ENCODE data around the gene SAMHD1. TPM values are rescaled to one million over a fixed set of nuclear protein-coding genes. Genes with fewer than 3 reads are reported as not detected.
"Not testable (repeated sequence)": the region's sequence is repeated elsewhere in the genome, so short reads cannot be mapped to it uniquely, and the experiment has no call there.

The SAMHD1 gene
- total and polyA plus RNA-seq, 2 donors (not counting 3 experiments of a cell fraction or from before 2014, with no cell fraction given): 13.7 to 27.5 TPM

DNA sequence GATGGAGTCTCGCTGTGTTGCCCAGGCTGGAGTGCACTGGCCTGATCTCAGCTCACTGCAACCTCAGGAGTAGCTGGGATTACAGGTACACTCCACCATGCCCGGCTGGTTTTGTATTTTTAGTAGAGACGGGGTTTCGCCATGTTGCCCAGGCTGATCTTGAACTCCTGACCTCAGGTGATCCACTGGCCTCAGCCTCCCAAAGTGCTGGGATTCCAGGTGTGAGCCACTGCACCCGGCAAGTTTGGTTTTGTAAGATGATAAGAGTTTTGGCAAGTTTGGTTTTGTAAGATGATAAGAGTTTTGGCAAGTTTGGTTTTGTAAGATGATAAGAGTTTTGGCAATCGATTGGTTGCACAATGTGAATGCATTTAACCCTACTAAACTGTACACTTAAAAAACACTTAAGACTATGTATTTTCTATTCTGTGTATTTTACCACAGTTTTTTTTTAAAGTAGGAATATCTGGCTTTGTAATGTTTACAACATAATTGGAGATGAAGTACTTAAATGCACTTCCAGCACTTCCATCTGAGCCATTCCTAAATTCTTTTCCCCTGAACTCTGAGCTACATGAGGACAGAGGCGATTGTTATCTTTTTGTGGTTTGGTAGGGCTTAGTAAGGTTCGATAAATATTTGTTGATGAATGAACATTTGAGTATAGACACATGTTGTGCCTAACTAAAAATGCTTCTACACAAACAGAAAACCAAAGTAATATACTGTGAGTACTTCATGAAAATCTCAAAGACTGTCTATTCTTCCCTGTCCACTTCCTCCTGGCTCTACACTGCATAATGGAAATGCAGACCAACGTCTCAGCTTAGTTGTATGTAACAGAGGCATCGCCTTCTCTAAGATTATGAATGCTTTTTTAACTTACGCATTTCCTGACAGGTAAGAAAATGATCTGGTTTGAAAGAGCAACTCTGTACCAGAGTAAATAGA lies 18.8 kb downstream of the SAMHD1 start:
- no peaks in the 10 kb centered on the region for H3K9me3 ChIP-seq (replicated peaks; ENCODE audit: control insufficient read depth, insufficient read depth, low read length)
- H3K4me3 ChIP-seq (replicated peaks in 1 of 3; ENCODE audit: insufficient read depth in 1 of 3, low read depth in 1 of 3, low read length in 3 of 3): no peak overlapping the region
- intact Hi-C loops (cut with micrococcal nuclease): no loop called here
- H3K79me2 ChIP-seq (ENCODE audit: control insufficient read depth, insufficient read depth, low read length): no peaks in the 10 kb centered on the region
- no peak for FAIRE-seq
- H4K20me1 ChIP-seq (replicated peaks; ENCODE audit: control insufficient read depth, extremely low read depth, insufficient read depth, low read length): no peaks in the 10 kb centered on the region
- H3K4me2 ChIP-seq (ENCODE audit: insufficient read depth, low read length): no peak overlapping the region
- no peak overlapping the region for H2AFZ ChIP-seq (ENCODE audit: low read depth, low read length)
- dilution Hi-C loops (cut with MboI; ENCODE audit: extremely low pct_ligation_motif_present, low sequenced_read_pairs): no loop called here
- no peaks in the 10 kb centered on the region for H3K4me1 ChIP-seq (ENCODE audit: control insufficient read depth, extremely low read depth, insufficient read depth, low read length)
- H3K27ac ChIP-seq (ENCODE audit: insufficient read depth, low read depth, low read length): no peak overlapping the region
- ChIA-PET POLR2A (no interaction called here), CTCF (interaction anchor here (0.6 to 5.2 kb wide), 2 partner anchors 13 to 106 kb away, joined by 3 to 23 read pairs; no protein-coding TSS in a partner anchor)
- BruUV-seq (replicated peaks): no TSS peak
- TF ChIP-seq GATA2 (IDR thresholded peaks at IDR 0.05; ENCODE audit: insufficient read depth, insufficient read length, low read depth, low read length): no peak
- no peak for TF ChIP-seq POLR2AphosphoS5 (IDR thresholded peaks at IDR 0.05; ENCODE audit: insufficient read depth, low read depth, low read length)
- no peak for TF ChIP-seq JUN (IDR thresholded peaks at IDR 0.05; ENCODE audit: borderline replicate concordance, insufficient read depth, insufficient read length, low read depth)
- TF ChIP-seq POLR2A (IDR thresholded peaks at IDR 0.05; ENCODE audit: low read depth, low read length): no peak
- TF ChIP-seq EZH2 (IDR thresholded peaks at IDR 0.05; ENCODE audit: borderline replicate concordance, low read depth, low read length, severe bottlenecking): no peak
- TF ChIP-seq, protein P1, sequence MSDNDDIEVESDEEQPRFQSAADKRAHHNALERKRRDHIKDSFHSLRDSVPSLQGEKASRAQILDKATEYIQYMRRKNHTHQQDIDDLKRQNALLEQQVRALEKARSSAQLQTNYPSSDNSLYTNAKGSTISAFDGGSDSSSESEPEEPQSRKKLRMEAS (IDR thresholded peaks at IDR 0.05; ENCODE audit: insufficient read depth, insufficient read length): no peak
- no peak for TF ChIP-seq FOS (IDR thresholded peaks at IDR 0.05; ENCODE audit: borderline replicate concordance, insufficient read depth, low read length)
- TF ChIP-seq MYC (IDR thresholded peaks at IDR 0.05; ENCODE audit: low read depth, low read length): no peak
- TF ChIP-seq, protein P2, sequence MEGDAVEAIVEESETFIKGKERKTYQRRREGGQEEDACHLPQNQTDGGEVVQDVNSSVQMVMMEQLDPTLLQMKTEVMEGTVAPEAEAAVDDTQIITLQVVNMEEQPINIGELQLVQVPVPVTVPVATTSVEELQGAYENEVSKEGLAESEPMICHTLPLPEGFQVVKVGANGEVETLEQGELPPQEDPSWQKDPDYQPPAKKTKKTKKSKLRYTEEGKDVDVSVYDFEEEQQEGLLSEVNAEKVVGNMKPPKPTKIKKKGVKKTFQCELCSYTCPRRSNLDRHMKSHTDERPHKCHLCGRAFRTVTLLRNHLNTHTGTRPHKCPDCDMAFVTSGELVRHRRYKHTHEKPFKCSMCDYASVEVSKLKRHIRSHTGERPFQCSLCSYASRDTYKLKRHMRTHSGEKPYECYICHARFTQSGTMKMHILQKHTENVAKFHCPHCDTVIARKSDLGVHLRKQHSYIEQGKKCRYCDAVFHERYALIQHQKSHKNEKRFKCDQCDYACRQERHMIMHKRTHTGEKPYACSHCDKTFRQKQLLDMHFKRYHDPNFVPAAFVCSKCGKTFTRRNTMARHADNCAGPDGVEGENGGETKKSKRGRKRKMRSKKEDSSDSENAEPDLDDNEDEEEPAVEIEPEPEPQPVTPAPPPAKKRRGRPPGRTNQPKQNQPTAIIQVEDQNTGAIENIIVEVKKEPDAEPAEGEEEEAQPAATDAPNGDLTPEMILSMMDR (IDR thresholded peaks at IDR 0.05; ENCODE audit: extremely low read depth in 1 of 2, insufficient read depth in 1 of 2, low read depth in 1 of 2, low read length in 2 of 2): no peak
- H3K9ac ChIP-seq (replicated peaks; ENCODE audit: extremely low read depth, insufficient read depth, low read length): no peak overlapping the region
- peaks cover 0 to under 1% of the 10 kb centered on the region in 2 experiments for H3K36me3 ChIP-seq (ENCODE audit: control insufficient read depth in 2 of 2, extremely low read depth in 1 of 2, insufficient read depth in 2 of 2, low read length in 2 of 2)
- no peaks in the 10 kb centered on the region for H3K9me1 ChIP-seq (replicated peaks; ENCODE audit: control insufficient read depth, extremely low read depth, insufficient read depth, low read length)
- DNase-seq (ENCODE audit: low read depth, low spot score): no peak
- no peaks in the 10 kb centered on the region for H3K27me3 ChIP-seq (ENCODE audit: control insufficient read depth in 2 of 2, insufficient read depth in 2 of 2, low read length in 2 of 2)

DNA sequence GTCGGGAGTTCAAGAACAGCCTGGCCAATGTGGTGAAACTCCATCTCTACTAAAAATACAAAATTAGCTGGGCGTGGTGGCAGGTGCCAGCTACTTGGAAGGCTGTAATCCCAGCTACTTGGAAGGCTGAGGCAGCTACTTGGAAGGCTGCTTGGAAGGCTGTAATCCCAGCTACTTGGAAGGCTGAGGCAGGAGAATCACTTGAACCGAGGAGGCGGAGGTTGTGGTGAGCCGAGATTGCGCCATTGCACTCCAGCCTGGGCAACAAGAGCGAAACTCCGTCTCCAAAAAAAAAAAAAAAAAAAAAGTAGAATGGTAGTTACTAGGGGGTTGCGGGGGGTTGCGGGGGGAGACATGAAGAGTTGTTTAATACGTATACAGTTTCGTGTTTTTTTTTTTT lies 19.4 kb downstream of the SAMHD1 start:
- H3K4me2 ChIP-seq (ENCODE audit: insufficient read depth, low read length); H3K27me3 ChIP-seq (ENCODE audit: control insufficient read depth in 2 of 2, insufficient read depth in 2 of 2, low read length in 2 of 2); intact Hi-C loops (cut with micrococcal nuclease); H3K36me3 ChIP-seq (ENCODE audit: control insufficient read depth in 2 of 2, extremely low read depth in 1 of 2, insufficient read depth in 2 of 2, low read length in 2 of 2); H3K9ac ChIP-seq (replicated peaks; ENCODE audit: extremely low read depth, insufficient read depth, low read length); H3K4me3 ChIP-seq (replicated peaks in 1 of 3; ENCODE audit: insufficient read depth in 1 of 3, low read depth in 1 of 3, low read length in 3 of 3); H4K20me1 ChIP-seq (replicated peaks; ENCODE audit: control insufficient read depth, extremely low read depth, insufficient read depth, low read length); FAIRE-seq; H3K9me1 ChIP-seq (replicated peaks; ENCODE audit: control insufficient read depth, extremely low read depth, insufficient read depth, low read length); H3K9me3 ChIP-seq (replicated peaks; ENCODE audit: control insufficient read depth, insufficient read depth, low read length); H2AFZ ChIP-seq (ENCODE audit: low read depth, low read length); DNase-seq (ENCODE audit: low read depth, low spot score); H3K4me1 ChIP-seq (ENCODE audit: control insufficient read depth, extremely low read depth, insufficient read depth, low read length); dilution Hi-C loops (cut with MboI; ENCODE audit: extremely low pct_ligation_motif_present, low sequenced_read_pairs); H3K79me2 ChIP-seq (ENCODE audit: control insufficient read depth, insufficient read depth, low read length); H3K27ac ChIP-seq (ENCODE audit: insufficient read depth, low read depth, low read length); BruUV-seq (replicated peaks): not testable (repeated sequence)
- POLR2A ChIA-PET: interaction anchor here (0.7 kb wide), 1 partner anchor 26 kb away, joined by 16 read pairs; no protein-coding TSS in a partner anchor
- CTCF ChIA-PET: interaction anchor here (0.6 to 5.2 kb wide), 2 partner anchors 13 to 106 kb away, joined by 3 to 23 read pairs; no protein-coding TSS in a partner anchor
